ENCODE data around the gene TRAF4.
A peak's percentile ranks its signal among the peaks of the same experiment; 100 is the strongest.
"Not testable (repeated sequence)": the region's sequence is repeated elsewhere in the genome, so short reads cannot be mapped to it uniquely, and the experiment has no call there.

TRAF4 gene

DNA sequence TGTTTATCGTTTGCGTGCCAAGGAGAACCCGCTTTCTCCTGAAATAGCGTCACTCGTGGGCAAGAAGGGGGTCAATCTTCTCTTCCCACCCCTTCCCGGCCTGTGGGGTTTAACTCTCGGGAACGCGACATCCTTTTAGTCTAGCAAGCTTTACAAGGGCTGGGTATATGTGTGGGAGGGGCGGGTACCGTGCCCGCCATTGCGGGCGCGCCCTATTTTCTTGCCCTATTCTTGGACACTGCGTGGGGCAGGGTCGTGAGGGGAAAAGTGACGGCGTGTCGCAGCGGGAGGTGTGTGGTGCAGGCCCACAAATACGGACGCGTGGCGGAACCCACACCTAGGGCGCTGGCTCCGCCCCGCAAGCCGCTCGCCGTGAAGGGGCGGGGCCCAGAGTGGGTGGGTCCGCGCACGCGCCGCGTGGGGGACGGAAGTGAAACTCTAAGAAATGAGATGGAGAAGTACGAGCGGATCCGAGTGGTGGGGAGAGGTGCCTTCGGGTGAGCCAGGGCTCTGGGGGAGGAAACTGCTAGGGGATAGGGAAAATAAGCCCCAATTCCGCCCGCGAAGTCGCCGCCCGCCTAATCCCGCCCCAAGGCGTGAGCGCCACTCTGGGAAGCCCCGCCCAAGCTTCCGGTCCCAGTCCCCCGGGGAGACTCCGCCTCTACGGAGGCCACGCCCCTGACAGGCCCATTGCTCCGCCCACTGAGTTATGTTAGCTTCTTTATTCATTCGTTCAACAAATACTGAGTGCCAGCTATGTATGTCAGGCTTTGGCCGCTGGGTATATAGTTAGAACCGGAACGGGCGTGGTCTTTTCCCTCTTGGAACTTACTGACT, 15.2 kb upstream of the TRAF4 start, which contains the start of gene NEK8:
Gene NEK8 (plus strand): TSS at position 425 of the 837 bp plus-strand sequence. CDS start 26 bp downstream, at position 451.
- DNase-seq = peak in 57 of 58 donors; percentile 55 to 94 (median 88)

DNA sequence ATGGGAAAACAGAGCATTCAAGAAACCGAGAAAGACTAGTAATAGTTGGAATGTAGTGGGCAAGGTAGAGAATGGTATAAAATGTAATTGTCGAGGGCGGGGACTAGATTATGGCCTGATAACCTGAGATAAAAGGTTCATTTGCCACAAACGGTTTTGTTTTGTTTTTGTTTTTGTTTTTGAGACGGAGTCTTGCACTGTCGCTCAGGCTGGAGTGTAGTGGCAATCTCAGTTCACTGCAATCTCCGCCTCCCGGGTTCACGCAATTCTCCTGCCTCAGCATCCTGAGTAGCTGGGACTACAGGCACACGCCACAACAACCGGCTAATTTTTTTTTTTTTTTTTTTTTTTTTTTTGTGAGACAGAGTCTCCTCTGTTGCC, 13.9 kb upstream of the TRAF4 start:
- DNase-seq = no peak

DNA sequence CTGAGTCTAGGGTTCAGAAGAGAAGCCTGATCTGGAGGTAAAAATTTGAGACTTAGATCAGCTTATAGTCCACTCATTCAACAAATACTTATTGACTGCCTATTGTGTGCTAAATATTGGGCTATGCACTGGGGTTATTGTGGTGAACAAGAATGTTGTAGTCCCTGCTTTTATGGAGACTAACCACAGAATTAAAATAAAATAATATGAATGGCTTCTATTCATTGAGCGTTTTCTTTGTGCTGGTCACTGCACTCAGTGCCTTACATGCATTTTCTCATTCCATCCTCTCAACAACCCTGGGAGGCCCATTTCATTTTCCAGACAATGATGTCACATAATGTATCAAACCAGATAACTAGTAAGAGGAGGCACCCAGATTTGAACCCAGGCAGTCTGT, 10.5 kb upstream of the TRAF4 start:
- DNase-seq = no peak

DNA sequence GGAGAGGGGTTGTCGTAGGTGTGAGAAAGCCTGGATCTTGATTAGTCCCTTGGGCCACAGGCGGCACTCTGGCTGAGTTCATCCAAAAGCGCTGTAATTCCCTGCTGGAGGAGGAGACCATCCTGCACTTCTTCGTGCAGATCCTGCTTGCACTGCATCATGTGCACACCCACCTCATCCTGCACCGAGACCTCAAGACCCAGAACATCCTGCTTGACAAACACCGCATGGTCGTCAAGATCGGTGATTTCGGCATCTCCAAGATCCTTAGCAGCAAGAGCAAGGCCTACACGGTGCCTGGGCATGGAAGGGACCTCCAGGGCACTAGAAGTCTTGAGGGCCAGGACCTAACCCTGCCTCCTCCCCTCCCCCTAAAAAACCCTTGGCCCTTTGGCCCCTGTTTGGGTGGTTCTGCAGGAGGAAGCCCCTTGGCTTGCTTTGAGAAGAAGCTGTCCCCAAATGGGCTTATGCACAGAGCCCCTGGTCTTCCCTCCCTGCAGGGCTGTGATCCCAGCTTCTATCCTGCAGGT, 9.0 kb upstream of the TRAF4 start:
- DNase-seq = no peak

DNA sequence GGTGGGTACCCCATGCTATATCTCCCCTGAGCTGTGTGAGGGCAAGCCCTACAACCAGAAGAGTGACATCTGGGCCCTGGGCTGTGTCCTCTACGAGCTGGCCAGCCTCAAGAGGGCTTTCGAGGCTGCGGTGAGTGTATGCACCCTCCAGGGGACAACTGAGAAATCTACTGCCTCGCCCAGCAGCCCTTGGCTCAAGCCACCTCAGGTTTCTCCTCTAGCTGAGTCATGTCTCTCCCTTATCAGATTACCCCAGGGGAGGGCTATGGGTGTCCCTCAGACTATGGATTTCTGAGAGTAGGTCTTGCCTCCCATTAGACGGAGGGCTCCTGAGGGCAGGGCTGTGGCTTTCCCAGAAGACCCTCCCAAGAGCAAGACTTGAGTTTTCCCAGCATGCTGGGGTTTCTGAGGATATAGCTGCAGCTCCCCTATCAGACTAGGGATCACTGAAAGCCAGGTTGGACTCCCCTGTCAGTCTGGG, 8.5 kb upstream of the TRAF4 start:
- DNase-seq = no peak

DNA sequence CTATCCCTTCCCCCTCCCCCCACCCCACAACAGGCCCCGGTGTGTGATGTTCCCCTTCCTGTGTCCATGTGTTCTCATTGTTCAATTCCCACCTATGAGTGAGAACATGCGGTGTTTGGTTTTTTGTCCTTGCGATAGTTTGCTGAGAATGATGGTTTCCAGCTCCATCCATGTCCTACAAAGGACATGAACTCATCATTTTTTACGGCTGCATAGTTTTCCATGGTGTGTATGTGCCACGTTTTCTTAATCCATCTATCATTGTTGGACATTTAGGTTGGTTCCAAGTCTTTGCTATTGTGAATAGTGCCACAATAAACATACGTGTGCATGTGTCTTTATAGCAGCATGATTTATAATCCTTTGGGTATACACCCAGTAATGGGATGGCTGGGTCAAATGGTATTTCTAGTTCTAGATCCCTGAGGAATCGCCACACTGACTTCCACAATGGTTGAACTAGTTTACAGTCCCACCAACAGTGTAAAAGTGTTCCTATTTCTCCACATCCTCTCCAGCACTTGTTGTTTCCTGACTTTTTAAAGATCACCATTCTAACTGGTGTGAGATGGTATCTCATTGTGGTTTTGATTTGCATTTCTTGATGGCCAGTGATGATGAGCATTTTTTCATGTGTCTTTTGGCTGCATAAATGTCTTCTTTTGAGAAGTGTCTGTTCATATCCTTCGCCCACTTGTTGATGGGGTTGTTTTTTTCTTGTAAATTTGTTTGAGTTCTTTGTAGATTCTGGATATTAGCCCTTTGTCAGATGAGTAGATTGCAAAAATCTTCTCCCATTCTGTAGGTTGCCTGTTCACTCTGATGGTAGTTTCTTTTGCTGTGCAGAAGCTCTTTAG, 7.7 kb upstream of the TRAF4 start:
- not testable (repeated sequence) for DNase-seq

DNA sequence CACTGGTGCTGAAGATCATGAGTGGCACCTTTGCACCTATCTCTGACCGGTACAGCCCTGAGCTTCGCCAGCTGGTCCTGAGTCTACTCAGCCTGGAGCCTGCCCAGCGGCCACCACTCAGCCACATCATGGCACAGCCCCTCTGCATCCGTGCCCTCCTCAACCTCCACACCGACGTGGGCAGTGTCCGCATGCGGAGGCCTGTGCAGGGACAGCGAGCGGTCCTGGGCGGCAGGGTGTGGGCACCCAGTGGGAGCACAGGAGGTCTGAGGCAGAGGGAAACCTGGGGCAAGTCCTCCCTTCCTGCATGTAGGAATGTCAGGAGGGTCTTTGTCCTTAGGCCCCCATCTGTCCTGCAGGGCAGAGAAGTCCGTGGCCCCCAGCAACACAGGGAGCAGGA, 6.5 kb upstream of the TRAF4 start:
- no peak for DNase-seq

DNA sequence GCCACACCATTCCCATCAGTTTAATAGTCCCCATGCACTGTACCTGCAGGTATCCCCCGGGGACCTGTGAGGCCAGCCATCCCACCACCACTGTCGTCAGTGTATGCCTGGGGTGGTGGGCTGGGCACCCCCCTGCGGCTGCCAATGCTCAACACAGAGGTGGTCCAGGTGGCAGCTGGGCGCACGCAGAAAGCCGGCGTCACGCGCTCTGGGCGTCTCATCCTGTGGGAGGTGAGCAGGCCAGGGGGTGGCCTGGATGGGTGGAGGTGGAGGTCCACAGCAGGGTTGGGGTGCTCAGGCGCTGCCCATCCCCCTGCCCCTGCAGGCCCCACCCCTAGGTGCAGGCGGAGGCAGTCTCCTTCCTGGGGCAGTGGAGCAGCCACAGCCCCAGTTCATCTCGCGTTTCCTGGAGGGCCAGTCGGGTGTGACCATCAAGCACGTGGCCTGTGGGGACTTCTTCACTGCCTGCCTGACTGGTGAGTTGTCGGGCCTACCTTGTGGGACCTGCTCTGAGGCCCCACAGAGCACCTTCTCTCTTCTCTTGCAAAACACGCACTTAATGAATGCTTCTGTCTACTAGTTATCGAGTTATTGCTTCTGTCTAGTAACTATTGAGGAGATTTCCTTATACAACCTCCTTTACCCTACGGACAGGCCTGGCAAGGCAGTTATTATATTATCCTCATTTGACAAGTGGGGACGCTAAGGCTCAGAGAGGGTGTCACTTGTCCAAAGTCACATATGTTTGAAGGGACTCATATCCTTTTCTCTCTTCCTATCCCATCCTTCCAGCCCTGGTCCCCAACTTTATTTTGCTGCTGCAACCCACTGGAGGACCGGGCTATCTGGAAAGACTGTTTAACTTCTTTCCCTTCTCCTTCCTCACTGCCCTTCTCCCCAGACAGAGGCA, 5.8 kb upstream of the TRAF4 start:
- DNase-seq = no peak

DNA sequence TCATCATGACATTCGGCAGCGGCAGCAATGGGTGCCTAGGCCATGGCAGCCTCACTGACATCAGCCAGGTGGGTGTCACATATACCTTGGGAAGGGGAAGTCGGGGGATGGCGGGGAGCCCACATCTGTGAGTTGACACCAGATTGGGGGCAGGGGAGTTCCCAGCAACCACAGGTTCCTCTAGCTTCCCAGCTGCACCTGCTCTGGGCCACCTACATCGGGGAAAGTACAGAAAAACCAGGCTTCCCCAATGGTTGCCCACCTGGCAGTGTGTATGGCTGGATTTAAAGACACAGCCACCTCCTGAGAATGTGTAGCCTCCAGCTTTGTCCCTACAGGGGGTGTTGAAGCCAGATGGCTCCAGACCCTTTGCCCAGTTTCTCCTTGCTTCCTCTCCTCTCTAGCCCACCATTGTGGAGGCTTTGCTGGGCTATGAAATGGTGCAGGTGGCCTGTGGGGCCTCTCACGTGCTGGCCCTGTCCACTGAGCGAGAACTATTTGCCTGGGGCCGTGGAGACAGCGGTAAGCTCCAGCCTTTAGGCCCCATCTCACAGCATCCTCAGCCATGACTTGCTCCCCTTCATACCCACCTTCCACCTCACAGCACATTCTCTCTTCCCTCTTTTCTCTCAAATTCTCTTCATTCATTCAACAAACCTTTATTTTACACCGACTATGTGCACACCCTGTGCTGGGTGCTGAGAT, 5.0 kb upstream of the TRAF4 start:
- no peak for DNase-seq

DNA sequence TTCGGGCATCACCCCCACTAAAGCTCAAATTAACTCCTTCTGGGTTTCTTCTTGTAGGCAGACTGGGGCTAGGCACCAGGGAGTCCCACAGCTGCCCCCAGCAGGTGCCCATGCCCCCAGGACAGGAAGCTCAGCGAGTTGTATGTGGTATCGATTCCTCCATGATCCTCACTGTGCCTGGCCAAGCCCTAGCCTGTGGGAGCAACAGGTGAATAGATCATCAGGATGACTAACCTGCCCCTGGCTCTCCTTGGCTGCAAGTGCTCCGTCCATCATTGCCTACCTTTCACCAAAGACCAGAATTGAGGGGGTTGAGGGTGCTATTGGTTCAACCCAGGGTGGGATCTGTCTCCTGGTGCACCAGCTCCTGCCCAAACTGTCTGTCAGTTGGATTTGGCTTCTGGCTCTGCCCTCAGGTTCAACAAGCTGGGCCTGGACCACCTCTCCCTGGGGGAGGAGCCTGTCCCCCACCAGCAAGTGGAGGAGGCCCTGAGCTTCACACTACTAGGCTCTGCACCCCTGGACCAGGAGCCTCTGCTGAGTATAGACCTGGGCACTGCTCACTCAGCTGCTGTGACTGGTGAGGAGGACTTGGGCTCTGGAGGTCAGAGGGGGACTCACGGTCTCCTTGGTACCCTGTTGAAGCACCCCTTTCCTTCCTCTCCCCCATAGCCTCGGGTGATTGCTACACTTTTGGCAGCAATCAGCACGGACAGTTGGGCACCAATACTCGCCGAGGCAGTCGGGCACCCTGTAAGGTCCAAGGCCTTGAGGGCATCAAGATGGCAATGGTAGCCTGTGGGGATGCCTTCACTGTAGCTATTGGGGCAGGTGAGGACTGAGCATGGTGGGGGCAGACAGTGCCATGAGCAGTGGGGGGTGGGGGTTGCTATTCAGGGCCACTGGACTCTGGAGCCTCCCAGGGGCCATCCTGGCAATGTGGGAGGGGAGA, 3.1 kb upstream of the TRAF4 start:
- DNase-seq = no peak

DNA sequence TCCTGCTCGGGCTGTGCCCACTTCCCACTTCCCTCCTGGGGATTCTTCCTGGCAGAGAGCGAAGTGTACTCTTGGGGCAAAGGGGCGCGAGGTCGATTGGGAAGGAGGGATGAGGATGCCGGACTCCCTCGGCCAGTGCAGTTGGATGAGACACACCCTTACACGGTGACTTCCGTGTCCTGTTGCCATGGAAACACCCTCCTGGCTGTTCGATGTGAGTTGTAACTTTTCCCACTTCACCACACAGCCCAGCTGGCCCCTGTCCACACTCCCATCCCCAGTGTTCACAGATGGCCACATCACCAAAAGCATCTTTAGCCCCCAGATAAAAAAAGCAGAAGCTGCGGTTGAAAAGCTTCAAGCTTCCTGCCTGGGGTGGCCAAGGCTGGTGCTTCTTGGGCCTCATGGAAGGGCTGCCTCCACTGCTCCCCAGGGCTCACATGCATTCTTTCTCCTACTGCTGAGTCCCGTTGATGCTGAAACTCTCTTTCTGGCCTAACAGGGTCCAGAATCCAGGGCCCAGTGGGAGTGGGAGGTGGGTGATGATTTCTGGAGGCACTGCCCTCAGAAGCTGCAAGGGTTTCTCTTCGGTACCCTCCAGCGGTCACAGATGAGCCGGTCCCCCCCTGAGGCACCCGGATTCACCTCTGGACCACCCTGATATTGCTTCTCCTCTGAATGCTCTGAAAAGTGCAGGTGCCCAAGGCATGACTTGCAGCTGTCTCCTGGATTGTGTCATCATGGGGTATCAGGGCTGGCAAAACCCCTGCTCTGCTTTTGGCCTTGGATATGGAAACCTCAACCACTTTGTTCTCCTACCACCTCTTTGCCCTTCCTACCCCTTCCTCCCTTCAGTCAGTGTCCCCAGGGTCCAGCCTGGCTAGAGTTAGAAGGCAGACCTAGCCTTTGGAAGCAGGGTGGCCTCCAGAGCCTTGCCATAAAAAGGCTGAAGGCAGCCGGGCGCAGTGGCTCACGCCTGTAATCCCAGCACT, 2.2 kb upstream of the TRAF4 start:
- DNase-seq = peak in 19 of 58 donors; percentile 6 to 58 (median 26)

DNA sequence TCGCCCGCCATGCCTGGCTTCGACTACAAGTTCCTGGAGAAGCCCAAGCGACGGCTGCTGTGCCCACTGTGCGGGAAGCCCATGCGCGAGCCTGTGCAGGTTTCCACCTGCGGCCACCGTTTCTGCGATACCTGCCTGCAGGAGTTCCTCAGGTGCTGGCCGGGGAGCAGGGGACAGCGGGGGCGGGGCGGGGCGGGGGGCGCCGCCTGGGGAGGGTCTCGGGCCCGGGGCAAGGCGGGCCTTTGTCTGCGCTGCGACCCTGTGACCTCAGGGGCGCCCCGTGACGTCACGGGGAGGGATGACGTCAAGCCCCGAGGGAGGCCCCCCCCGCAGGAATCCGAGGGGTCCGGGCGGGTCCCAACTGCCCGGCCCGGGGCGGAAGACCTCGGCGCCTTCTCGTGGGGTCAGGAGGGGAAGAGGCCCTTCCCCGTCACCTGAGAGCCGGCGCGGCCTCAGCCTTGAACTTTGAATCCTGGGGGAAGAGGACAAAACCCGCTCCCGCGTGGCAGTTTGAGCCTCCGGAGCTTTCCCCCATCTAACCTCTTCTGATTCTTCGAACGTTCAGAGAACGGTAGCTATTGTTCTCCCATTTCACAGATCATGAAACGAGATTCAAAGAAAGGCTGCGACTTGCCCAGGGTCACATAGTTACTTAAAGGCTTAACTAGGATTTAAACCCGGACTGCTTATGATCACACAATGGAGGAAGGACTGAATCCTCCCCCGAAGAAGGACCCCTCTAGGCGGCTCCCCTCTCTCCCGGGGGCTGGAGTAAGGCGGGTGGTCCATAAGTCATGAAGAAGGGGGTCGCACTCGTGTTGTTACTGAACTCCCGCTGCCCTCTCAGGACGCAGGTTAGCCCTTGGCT, 527 bp downstream of the TRAF4 start:
- peak in 30 of 58 donors; percentile 22 to 71 (median 50) for DNase-seq

DNA sequence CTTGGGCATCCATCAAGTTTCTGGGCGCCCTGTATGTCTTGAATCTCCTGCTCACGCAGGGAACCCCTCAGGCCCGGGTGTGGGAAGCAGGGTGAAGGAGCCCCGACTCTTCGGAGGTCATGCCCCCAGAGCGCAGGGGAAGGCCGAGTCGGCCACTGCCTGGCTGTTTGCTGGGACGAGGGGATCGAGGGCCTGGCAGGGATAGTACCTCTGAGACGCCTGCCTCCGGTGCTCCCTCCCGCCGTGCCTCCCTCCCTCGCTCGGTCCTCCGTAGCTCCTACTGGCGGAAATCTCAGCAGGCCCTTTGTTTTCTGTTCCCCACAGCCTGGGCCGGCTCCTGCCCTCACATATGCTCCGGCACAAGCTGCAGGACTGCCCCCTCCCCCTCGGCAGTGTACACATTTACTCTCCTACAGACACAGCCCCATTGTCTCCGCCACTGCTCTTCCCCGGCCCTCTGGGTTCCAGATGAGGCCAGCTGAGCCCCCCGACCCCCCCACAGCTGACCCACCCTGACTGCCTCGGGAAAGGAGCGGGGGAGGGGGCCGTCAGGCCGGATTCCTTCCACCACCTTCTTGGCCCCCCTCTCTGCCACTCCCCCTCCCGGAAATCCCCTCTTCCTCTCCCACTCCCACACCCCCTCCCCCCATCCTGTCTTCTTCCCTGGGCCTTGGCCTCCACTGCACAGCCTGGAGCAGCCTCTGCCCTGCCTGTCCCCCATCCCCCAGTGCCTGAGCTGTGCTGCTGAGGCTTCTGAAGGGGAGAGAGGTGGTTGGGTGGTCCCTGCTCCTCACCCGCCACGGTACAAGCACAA, 1.4 kb downstream of the TRAF4 start:
- peak in 56 of 58 donors; percentile 11 to 96 (median 82) for DNase-seq

DNA sequence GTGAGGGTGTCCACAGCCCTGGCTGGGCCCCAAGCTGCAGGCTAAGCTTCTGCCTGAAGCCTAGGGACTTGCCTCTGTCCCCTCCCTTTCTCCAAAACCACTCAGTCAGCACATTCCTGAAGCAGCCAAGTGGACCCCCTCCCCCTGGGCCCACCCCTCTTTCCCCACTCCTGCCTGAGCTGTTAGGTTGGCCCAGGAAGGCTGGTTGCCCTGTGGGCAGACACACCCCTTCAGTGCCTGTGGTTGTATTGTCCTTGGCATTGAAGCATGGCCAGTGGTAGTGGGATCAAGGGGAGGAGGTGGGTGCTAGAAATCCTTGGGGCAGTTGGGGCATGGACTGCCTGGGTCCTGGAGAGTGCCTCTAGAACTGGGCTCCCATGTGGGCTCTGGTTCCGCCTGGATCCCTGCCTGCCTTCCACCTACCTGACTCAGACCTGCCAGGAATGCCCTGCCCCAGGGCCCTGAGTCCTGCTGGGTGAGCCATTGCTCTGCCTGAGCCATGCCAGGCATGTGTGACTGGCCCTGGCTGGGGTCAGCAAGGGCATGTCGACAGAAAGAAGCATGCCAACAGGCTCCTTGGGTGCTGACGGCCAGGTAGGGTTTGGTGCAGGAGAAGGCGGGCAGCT, 2.1 kb downstream of the TRAF4 start:
- peak in 2 of 58 donors; percentile 35 to 55 for DNase-seq

DNA sequence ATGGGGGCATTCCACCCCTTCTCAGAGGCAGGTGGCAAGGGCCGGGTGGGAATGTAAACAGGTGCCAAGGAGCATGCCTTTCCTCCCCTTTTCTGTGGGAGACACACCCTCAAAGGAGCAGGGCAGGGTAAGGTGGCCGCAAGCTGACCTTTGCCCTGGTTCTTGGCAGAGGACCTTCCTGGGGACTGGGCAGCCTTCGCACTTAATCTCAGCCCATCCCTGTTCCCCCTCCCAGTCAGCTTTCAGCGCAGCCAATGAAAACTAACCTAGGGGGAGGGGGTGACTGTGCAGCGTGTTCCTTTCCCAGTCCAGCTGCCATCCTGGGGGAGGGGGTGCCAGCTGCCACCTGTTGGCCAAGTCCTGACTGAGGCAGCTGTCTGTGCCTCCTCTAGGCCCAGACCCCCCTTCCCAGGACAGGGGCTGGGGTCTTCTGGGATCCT, 2.8 kb downstream of the TRAF4 start:
- peak in 47 of 58 donors; percentile 36 to 84 (median 62) for DNase-seq

All from anterior cingulate cortex (tissue), 58 donors.